ENCODE results near the gene IWS1. TPM values are rescaled to one million over a fixed set of nuclear protein-coding genes. Genes with fewer than 3 reads are reported as not detected.

The IWS1 gene
- total RNA-seq, 1 donor from 2014 or later: 47.9 TPM

GRCh38 chr2:127559454-127559853, 33.2 kb upstream of the IWS1 start:
- H3K4me3 Mint-ChIP-seq: no peak overlapping the region
- no peak overlapping the region for H3K27ac Mint-ChIP-seq
- peaks cover 22% of the 10 kb centered on the region for H3K9me3 Mint-ChIP-seq
- no peak for TF ChIP-seq CTCF (IDR thresholded peaks at IDR 0.05; ENCODE audit: unreplicated experiment)
- no peaks in the 10 kb centered on the region for H3K36me3 Mint-ChIP-seq
- peaks cover 50% of the 10 kb centered on the region for H3K27me3 Mint-ChIP-seq (ENCODE audit: low read depth)
- DNase-seq (ENCODE audit: low spot score in 2 of 2, unreplicated experiment in 2 of 2): no peak
- H3K4me1 Mint-ChIP-seq: no peaks in the 10 kb centered on the region

GRCh38 chr2:127558911-127559310, 32.6 kb upstream of the IWS1 start:
- Mint-ChIP-seq H3K4me1 (no peaks in the 10 kb centered on the region), H3K9me3 (peaks cover 22% of the 10 kb centered on the region), H3K36me3 (no peaks in the 10 kb centered on the region), H3K27ac (no peak overlapping the region), H3K27me3 (ENCODE audit: low read depth) (peaks cover 53% of the 10 kb centered on the region), H3K4me3 (no peak overlapping the region)
- TF ChIP-seq CTCF (IDR thresholded peaks at IDR 0.05; ENCODE audit: unreplicated experiment): no peak
- no peak for DNase-seq (ENCODE audit: low spot score in 2 of 2, unreplicated experiment in 2 of 2)

GRCh38 chr2:127552846-127553245, 26.6 kb upstream of the IWS1 start:
- Mint-ChIP-seq H3K27ac (no peak overlapping the region), H3K9me3 (peaks cover 17% of the 10 kb centered on the region), H3K4me3 (no peak overlapping the region), H3K27me3 (ENCODE audit: low read depth) (peaks cover 63% of the 10 kb centered on the region), H3K36me3 (no peaks in the 10 kb centered on the region), H3K4me1 (no peaks in the 10 kb centered on the region)
- DNase-seq (ENCODE audit: low spot score in 2 of 2, unreplicated experiment in 2 of 2): no peak
- TF ChIP-seq CTCF (IDR thresholded peaks at IDR 0.05; ENCODE audit: unreplicated experiment): no peak

- no peaks in the 10 kb centered on the region for H3K4me1 Mint-ChIP-seq
- no peak overlapping the region for H3K4me3 Mint-ChIP-seq
- H3K27me3 Mint-ChIP-seq (ENCODE audit: low read depth): peaks cover 62% of the 10 kb centered on the region
- H3K27ac Mint-ChIP-seq: no peak overlapping the region
- H3K36me3 Mint-ChIP-seq: no peaks in the 10 kb centered on the region
- DNase-seq (ENCODE audit: low spot score in 2 of 2, unreplicated experiment in 2 of 2): no peak
- no peak for TF ChIP-seq CTCF (IDR thresholded peaks at IDR 0.05; ENCODE audit: unreplicated experiment)
- peaks cover 17% of the 10 kb centered on the region for H3K9me3 Mint-ChIP-seq
These were observed 26.0 kb upstream of the IWS1 start for GRCh38 chr2:127552336-127552735.

GRCh38 chr2:127551221-127551930, 25.1 kb upstream of the IWS1 start:
- H3K27me3 Mint-ChIP-seq (ENCODE audit: low read depth): peaks cover 60% of the 10 kb centered on the region

More at GRCh38 chr2:127551221-127551930, 25.1 kb upstream of the IWS1 start:
- no peak overlapping the region for H3K4me3 Mint-ChIP-seq
- TF ChIP-seq CTCF (IDR thresholded peaks at IDR 0.05; ENCODE audit: unreplicated experiment): no peak
- peaks cover 8% of the 10 kb centered on the region for H3K9me3 Mint-ChIP-seq
- no peaks in the 10 kb centered on the region for H3K36me3 Mint-ChIP-seq
- H3K27ac Mint-ChIP-seq: no peak overlapping the region
- H3K4me1 Mint-ChIP-seq: no peaks in the 10 kb centered on the region
- DNase-seq (ENCODE audit: low spot score in 2 of 2, unreplicated experiment in 2 of 2): no peak
